Gastrocnemius medialis (tissue), 4 donors: Measurements from ENCODE around the gene AMPH. TPM values are rescaled to one million over a fixed set of nuclear protein-coding genes. Genes with fewer than 3 reads are reported as not detected.
A peak's percentile ranks its signal among the peaks of the same experiment; 100 is the strongest.
"Not testable (repeated sequence)": the region's sequence is repeated elsewhere in the genome, so short reads cannot be mapped to it uniquely, and the experiment has no call there.

Experiments
- ATAC-seq, 2 donors: fragments of 150-250 bp; one replicate each; pipeline ENCODE4 v1.9.1; 2016
- DNase-seq, 2 donors: peaks; one replicate each; pipeline ENCODE4 v3.0.0-alpha.2; 2019
- H3K27ac ChIP-seq, 4 donors: fragments of 200-600 bp; sonication (generic); 1 replicate in 1 of 4; 2 replicates in 3 of 4; pipeline ENCODE4 v1.5.1; 2016 to 2018; ENCODE audit warnings: mild to moderate bottlenecking in 2 of 4, moderate library complexity in 1 of 4
- H3K27me3 ChIP-seq, 3 donors: fragments of 200-600 bp; sonication (generic) in 2 of 3; 1 replicate in 1 of 3; 2 replicates in 2 of 3; pipeline versions ENCODE4 v1.5.1 to v1.6.0; 2016 to 2019; ENCODE audit warnings: mild to moderate bottlenecking in 1 of 3, moderate library complexity in 1 of 3
- H3K36me3 ChIP-seq, 2 donors: fragments of 200-600 bp; sonication (generic) in 1 of 2; one replicate each; pipeline ENCODE4 v1.5.1; 2017 to 2018
- H3K4me1 ChIP-seq, 2 donors: fragments of 200-600 bp; sonication (generic) in 1 of 2; one replicate each; pipeline ENCODE4 v1.5.1; 2016 to 2017; ENCODE audit warnings: mild to moderate bottlenecking in 2 of 2
- H3K4me3 ChIP-seq, 4 donors: fragments of 200-600 bp; sonication (generic) in 3 of 4; 1 replicate in 1 of 4; 2 replicates in 3 of 4; pipeline ENCODE4 v1.5.1; 2016 to 2019; ENCODE audit warnings: mild to moderate bottlenecking in 2 of 4
- H3K9me3 ChIP-seq, 3 donors: fragments of 200-600 bp; sonication (generic) in 2 of 3; 1 replicate in 1 of 3; 2 replicates in 2 of 3; pipeline ENCODE4 v1.5.1; 2016 to 2019
- CTCF ChIP-seq, 5 experiments: fragments of 450-650 bp in 3 of 5; fragments of 200-600 bp in 2 of 5; sonication (generic) in 2 of 5; IDR thresholded peaks in 4 of 5; conservative IDR thresholded peaks in 1 of 5; 1 replicate in 4 of 5; 2 replicates in 1 of 5; pipeline ENCODE4 v1.5.1; 2016 to 2019; ENCODE audit warnings: antibody characterized with exemption in 5 of 5, mild to moderate bottlenecking in 3 of 5, moderate library complexity in 3 of 5
- POLR2A ChIP-seq, 2 donors: fragments of 450-650 bp; IDR thresholded peaks; one replicate each; pipeline ENCODE4 v1.6.1; 2017; ENCODE audit warnings: antibody characterized with exemption in 2 of 2, mild to moderate bottlenecking in 2 of 2, moderate library complexity in 2 of 2
- in situ Hi-C, 4 donors: fragments of 200-750 bp; cut with MboI; loops; one replicate each; pipeline versions ENCODE4 v1.15.0 to v1.8.0; 2017; ENCODE audit warnings: low sequenced_read_pairs in 4 of 4
- intact Hi-C: fragments of 100-400 bp; cut with DNase I; formaldehyde crosslinking; loops from one replicate; pipeline ENCODE4 v1.15.1; 2023; ENCODE audit warnings: low total_unique reads
- total RNA-seq, 4 donors: library from RNA; depleted of rRNA; stranded (reverse); fragments of >200 nt; gene quantifications; one replicate each; pipeline versions ENCODE4 v1.1.0 to v1.2.3, GENCODE V29; 2016

Gene AMPH
- total RNA-seq, 4 donors from 2014 or later, result 1.8 to 8.3 (median 5.2) TPM

DNA sequence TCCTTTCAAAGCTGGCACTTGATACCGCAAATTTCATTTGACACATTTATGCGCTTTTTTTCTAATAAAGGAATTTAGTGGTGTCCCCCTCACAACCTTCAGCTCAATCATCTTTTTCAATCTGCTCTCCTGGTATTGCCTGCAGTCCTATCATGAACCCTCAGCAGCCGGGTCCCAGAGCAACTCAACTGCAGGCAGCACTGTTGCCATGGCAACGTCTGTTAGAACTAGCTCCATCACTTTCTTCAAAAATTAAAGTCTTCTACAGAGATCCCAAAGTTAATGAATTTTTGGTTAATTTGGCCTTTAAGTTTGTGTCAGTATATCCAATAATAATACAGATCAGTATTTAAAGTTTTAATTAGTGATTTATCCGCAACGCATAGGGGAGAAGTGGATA lies 221.6 kb downstream of the AMPH start:
- DNase-seq (no peak), ATAC-seq (no peak)
- no peaks in the 10 kb centered on the region for H3K27me3 ChIP-seq
- no peaks in the 10 kb centered on the region for H3K4me1 ChIP-seq
- no peaks in the 10 kb centered on the region for H3K9me3 ChIP-seq
- in situ Hi-C loops, result loop anchor here in 2 of 4 donors (25.0 kb wide), 1 partner anchor 1103 kb away; no protein-coding TSS in a partner anchor
- intact Hi-C loops, result loop anchor here (10.0 kb wide), 1 partner anchor 345 kb away; no protein-coding TSS in a partner anchor
- no peaks in the 10 kb centered on the region for H3K36me3 ChIP-seq
- no peak overlapping the region for H3K27ac ChIP-seq
- TF ChIP-seq CTCF (IDR thresholded peaks at IDR 0.05 in 4 of 5, conservative IDR thresholded peaks at IDR 0.05 in 1 of 5) (no peak), POLR2A (IDR thresholded peaks at IDR 0.05) (no peak)
- no peak overlapping the region for H3K4me3 ChIP-seq

DNA sequence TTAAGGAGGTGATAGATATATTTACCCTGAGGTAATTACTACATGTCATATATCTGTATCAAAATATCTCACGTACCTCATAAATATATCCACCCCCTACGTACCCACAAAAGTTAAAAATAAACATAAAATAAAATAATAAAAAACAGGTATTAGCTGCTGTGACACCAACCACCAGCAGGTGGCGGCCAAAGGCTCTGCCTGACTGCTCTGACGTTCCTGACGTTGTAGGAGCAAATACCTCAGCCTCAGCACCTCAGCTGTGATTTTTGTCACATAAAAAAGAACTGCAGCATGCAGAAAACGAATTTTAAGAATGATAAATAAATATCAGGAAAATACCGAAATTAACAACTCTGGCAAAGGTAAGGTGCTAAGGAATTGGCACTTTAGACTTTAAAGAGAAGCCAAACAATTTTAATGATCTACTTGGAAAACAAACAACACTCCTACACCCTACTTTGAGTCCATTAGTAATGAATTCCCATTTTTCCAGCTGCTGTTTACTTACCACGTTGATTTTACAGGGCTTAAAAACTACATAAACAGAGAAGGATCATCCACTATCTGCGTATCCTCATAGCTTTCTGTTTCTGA lies 232.3 kb downstream of the AMPH start:
- Histone ChIP-seq H3K4me1 (peaks cover 0 to 4% of the 10 kb centered on the region in 2 donors), H3K27ac (no peak overlapping the region), H3K4me3 (no peak overlapping the region), H3K27me3 (no peaks in the 10 kb centered on the region), H3K9me3 (no peaks in the 10 kb centered on the region), H3K36me3 (no peaks in the 10 kb centered on the region)
- TF ChIP-seq CTCF (IDR thresholded peaks at IDR 0.05 in 4 of 5, conservative IDR thresholded peaks at IDR 0.05 in 1 of 5), result peak; percentile 28 to 76 (median 54)
- no peak for TF ChIP-seq POLR2A (IDR thresholded peaks at IDR 0.05)
- intact Hi-C loops (loop anchor here (2.0 kb wide), 1 partner anchor 1122 kb away; no protein-coding TSS in a partner anchor), in situ Hi-C loops (no loop called here)
- ATAC-seq (no peak), DNase-seq (no peak)

- intact Hi-C loops (no loop called here), in situ Hi-C loops (no loop called here)
- no peaks in the 10 kb centered on the region for H3K27me3 ChIP-seq
- no peaks in the 10 kb centered on the region for H3K36me3 ChIP-seq
- no peak for TF ChIP-seq POLR2A (IDR thresholded peaks at IDR 0.05)
- H3K27ac ChIP-seq, result no peak overlapping the region
- DNase-seq, result no peak
- no peaks in the 10 kb centered on the region for H3K9me3 ChIP-seq
- H3K4me1 ChIP-seq, result peaks cover 0 to 4% of the 10 kb centered on the region in 2 donors
- ATAC-seq, result no peak
- no peak overlapping the region for H3K4me3 ChIP-seq
Measured at GRCh38 chr7:38396852-38397251, 234.3 kb downstream of the AMPH start.

GRCh38 chr7:38395921-38396552 lies 235.1 kb downstream of the AMPH start:
- DNase-seq, H3K9me3 ChIP-seq, ATAC-seq, H3K4me3 ChIP-seq, H3K27me3 ChIP-seq, intact Hi-C loops, H3K27ac ChIP-seq, in situ Hi-C loops, H3K4me1 ChIP-seq, H3K36me3 ChIP-seq: not testable (repeated sequence)

DNA sequence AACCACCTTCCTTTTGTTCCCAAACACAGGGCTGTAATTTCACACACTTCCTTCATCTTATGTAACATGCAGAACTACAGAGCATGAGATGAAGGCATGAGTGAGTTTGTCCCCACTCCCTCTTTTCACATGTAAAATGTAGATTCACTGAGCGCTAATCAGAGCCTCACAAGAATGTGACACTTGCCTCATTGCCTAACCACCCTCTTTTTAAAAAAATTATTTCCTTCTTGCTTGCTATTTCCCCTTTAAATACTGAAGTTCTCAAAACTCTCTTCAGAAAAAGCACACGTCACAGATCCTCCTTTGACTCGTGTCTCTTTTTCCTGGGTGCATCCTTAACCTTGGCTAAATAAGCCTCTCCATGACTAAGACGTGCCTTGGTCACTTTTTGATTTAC lies 236.5 kb downstream of the AMPH start:
- H3K27ac ChIP-seq, result no peak overlapping the region
- H3K36me3 ChIP-seq, result no peaks in the 10 kb centered on the region
- DNase-seq (no peak), ATAC-seq (no peak)
- no peak for TF ChIP-seq CTCF (IDR thresholded peaks at IDR 0.05 in 4 of 5, conservative IDR thresholded peaks at IDR 0.05 in 1 of 5)
- no peak for TF ChIP-seq POLR2A (IDR thresholded peaks at IDR 0.05)
- intact Hi-C loops, result no loop called here
- H3K4me3 ChIP-seq, result no peak overlapping the region
- no peaks in the 10 kb centered on the region for H3K9me3 ChIP-seq
- H3K27me3 ChIP-seq, result no peaks in the 10 kb centered on the region
- in situ Hi-C loops, result no loop called here
- H3K4me1 ChIP-seq, result peaks cover 0 to 4% of the 10 kb centered on the region in 2 donors
